Epithelial cell of prostate (primary cell): ENCODE measurements around the gene SLC14A1.

Experiments used
- DNase-seq: peaks from one replicate; pipeline ENCODE4 v3.0.0-alpha.2; 2011; ENCODE audit warnings: low read depth, low spot score
- H3K27ac ChIP-seq: fragments of 450-650 bp; 2 replicates; pipeline ENCODE4 v1.5.1; 2017; ENCODE audit warnings: mild to moderate bottlenecking

SLC14A1 gene

DNA sequence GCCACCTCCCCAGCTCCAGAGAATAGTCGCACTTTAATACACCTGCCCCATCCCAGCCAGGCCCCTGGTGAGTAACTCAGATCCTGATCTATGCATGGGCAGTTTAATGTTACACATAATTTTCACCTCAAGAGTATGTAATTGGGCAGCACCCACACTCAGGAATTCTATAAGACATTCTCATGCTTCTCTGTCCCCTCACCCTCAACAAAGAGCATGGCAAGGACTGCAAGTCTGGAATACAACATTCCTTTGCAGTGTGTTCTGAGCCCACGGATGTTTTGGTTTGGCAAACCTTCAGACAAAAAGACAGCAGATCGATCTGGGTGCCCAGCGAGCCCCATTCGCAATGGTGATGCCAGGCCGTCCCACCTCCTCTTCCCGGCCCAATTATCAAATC, 4.9 kb upstream of the SLC14A1 start:
- no peak for DNase-seq
- no peak overlapping the region for H3K27ac ChIP-seq

DNA sequence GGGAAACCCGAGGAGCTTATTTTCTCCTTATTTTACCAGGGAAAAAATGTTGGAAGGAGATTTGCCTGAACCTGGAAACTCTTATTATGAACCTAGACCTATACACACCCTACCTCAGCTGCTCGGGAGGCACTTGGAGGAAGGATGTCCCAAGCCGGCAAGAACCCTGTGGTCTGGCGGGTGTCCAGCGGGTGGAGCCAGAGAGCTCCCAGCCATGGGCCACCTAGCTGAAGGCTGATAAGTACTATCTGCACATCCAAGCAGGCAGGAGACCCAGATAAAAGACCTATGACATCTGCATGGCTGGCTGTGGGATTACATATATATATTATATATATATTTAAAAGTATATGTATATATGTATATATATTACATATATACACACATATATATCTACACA, 1.1 kb upstream of the SLC14A1 start:
- no peak overlapping the region for H3K27ac ChIP-seq
- DNase-seq = no peak

DNA sequence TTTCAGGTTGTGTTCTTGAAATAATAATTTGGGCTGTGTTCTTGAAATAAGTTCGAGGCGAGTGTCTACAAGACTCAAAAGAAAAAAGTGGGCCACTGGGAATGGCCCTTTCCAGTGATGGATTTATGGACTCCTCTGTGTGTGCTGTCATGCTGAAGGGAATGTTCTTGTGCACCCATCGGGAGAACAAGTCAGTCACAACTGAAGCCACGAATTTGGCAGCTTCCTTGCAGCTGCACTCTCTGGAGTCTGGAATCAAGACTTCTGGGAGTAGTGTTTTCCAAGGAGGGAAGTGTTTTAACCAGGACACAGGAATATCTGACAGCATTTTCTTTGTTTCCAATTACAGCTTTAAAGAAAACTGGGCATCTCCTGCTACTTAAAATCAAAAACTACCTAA, 620 bp downstream of the SLC14A1 start:
- H3K27ac ChIP-seq = peak overlapping the region; percentile 54
- DNase-seq = no peak

DNA sequence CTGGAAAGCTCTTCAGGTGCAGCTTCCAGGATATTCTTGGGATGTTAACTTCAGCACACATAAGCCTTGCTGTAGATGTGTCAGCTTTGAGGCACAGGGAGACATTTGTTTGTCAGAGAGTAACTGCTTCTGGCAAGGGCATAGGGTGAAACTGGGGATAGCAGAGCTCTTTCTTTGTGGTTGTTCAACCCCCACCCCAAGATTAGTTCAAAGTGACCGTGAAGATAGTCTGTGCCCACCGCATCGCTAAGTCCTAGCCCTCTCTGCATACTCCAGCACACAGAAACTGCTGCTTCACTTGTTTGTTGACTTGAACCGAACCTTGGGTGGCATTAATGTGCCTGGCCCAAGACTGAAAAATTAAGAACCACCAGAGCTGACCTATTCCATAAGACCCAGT, 1.4 kb downstream of the SLC14A1 start:
- no peak for DNase-seq
- peak overlapping the region; percentile 54 for H3K27ac ChIP-seq

DNA sequence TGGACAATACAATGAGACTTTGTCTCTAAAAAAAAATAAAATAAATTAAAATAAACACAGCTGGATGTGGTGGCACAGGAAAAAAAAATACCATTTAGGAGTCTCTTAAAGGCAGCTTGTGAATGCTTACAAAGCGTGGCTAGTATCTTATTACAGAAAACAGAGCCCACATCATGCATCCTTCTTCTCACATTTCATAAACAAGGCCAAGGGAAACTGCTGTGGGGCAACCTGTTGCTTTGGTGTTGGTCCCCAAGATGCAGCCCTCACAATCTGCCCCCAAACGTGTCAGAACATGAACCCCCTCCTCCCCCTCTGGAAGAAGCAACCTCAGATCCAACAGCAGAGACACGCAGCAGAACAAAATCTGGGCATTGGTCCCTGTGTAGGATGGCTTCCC, 2.6 kb downstream of the SLC14A1 start:
- H3K27ac ChIP-seq = peak overlapping the region; percentile 54
- no peak for DNase-seq

DNA sequence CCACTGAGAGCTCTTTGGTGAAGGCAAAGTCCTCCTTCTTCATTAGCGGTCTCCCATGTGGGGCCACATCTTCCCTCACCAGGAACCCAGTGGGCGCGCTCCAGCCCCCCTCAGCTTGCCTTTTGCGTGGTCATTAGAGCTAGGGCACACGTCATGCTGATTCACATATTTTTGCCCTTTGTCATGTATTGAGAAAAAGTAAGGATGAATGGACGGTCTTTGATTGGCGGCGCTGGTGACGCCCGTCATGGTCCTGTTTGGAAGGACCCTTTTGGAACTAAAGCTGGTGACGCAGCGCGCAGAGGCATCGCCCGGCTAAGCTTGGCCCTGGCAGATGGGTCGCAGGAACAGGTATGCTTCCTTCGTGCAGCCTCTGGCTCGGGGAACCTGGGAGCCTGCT, 3.1 kb downstream of the SLC14A1 start:
- no peak for DNase-seq
- peak overlapping the region; percentile 54 for H3K27ac ChIP-seq

DNA sequence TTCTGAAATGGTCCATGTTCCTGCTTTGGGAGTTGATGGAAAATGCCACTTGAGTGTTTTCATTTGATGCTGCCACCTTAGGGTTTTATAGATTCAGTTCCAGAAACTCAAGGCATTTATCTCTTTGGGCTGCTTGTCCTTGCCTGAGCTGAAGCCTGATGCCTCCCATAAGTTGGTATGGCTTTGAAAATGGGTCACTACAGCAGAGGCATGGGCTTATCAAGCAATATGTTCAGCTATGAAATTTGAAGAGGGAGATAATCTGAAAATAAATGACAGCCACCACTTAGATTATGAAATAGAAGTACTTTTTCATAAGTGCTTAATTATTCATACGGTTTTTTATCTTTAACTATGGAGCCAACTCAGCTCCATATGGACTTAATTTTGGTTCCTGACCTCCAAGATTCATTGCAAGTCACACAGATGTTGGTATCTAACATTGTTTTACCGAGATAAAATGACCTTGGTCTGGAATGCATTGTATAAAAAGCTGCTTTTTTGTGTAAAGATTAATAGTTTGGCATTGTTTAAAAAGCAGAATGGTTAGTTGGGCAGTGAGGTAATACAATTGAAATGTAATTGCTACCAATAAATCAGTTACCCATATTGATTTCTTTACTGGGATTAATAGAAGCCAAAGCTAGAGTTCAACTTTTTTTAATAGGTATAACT, 4.5 kb downstream of the SLC14A1 start:
- peak overlapping the region; percentile 54 for H3K27ac ChIP-seq
- DNase-seq = no peak

DNA sequence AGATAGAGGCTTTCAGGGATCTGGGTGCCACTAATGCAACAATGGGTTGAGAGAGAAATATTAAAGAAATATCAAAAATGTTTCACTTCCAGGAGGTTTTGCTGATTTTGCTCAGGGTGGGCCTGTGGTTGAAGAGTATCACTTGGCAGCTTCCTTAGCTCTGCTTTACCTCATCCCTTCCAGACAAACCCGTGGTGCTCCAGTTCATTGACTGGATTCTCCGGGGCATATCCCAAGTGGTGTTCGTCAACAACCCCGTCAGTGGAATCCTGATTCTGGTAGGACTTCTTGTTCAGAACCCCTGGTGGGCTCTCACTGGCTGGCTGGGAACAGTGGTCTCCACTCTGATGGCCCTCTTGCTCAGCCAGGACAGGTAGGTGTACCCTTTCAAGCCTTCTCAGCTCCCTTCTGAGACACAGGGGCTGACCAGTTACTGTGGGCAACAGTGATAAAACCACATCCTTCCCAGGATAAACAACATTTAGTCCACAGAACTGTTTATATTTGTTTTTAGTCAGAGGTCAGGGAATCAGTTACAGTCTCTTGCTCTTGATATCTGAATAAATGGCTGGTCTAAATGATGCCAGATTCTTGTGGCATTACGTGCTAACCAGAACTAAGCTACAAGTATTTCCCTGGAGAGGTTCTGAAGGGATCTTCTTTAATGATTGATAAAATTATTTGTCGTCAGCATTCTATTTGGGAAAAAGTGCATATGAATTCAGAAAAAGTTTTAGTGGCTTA, 7.0 kb downstream of the SLC14A1 start:
- no peak for DNase-seq
- peak overlapping the region; percentile 16 for H3K27ac ChIP-seq

DNA sequence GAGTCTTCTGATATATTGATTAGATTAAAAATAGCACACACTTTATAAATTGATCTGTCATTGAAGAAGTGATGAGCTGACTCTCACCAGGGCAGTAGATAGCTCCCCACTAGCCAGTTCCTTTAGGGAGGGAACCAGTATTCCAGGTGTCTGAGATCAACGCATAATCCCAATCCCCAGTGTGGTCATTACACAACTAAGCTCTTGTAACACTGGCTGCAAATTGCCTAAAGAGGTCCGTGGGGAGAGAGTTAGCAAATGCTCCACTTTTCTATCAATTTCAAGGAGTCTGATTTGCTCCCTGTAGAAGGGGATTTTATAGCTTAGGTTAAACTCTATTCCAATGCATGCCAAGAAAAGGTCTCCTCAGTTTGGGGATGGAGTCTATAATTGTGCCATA, 7.7 kb downstream of the SLC14A1 start:
- no peak overlapping the region for H3K27ac ChIP-seq
- DNase-seq = no peak

DNA sequence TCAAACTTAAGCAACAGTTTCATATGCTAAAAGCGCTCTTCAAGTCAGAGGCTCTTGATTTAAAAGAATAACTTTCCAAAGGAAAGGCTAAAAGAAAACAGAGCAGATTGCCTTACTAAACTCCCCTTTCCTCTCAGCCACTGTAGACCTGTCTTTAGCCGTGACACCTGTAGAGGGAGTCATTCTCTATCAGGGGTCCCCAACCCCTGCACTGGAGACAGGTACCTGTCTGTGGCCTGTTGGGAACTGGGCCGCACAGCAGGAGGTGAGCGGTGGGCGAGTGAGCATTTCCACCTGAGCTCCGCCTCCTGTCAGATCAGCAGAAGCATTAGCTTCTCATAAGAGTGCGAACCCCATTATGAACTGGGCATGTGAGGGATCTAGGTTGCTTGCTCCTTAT, 9.6 kb downstream of the SLC14A1 start:
- no peak overlapping the region for H3K27ac ChIP-seq
- DNase-seq = no peak

DNA sequence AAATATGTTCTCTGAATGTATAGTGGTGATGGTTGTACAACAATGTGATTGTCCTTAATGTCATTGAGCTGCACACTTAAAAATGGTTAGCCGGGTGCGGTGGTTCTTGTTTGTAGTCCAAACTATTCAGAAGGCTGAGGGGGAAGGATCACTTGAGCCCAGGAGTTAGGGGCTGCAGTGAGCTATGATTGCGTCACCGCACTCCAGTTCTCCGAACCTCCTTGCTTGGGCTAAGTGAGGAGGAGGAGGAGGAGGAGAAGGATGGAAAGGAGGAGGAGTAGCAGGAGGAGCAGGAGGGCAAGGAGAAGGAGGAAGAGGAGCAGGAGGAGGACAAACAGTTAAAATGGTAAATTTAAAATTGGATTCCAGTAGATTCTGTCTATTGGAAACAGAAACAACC, 10.5 kb downstream of the SLC14A1 start:
- no peak overlapping the region for H3K27ac ChIP-seq
- DNase-seq = no peak

DNA sequence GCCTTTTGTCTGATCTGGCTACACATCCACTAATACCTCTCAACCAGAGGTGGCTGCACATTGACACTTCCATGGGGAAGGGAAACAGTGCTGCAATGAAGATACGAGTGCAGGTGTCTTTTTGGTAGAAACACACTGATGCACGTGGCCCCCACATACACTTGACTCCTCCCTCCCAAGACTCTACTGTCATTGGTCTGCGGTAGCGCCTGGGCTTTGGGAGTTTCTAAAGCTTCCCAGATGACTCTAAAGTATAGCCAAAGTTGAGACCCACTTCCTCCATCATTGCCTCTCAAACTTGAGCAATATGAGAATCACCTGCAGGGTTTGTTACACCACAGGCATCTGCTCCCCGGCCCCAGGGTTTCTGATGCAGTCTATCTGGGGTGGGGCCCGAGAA, 11.0 kb downstream of the SLC14A1 start:
- no peak overlapping the region for H3K27ac ChIP-seq
- DNase-seq = no peak

DNA sequence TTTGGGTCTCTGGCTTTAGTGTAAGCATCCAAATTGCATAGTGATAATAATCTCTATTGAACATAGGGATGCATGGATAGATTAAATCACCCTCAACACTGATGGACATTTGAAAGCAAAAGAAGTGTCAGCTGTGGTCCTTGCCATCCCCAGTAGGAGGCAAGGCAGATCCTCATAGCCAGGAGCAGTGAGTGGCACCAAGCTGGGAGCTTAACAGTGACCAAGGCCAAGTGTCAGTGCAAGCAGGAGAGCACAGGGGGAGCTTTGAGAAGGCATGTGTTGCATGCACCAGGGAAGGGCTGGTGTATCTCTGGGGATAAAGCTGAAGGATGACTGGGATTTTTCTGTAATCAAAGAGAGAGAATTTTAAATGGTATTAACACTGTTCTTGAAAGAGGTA, 14.7 kb downstream of the SLC14A1 start:
- DNase-seq = no peak
- H3K27ac ChIP-seq = no peak overlapping the region

DNA sequence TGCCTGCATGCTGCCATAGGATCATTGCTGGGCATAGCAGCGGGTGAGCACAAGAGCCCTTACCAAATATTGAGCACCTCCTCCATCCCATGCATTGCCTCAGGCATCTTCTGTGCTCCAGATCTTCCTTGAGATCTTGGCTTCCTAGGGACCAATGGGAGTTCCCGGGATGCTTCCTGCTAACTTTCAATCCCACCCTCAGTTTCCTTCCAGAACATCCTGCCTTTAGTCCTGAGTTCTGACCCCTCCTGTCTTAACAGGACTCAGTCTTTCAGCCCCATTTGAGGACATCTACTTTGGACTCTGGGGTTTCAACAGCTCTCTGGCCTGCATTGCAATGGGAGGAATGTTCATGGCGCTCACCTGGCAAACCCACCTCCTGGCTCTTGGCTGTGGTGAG, 15.3 kb downstream of the SLC14A1 start:
- no peak for DNase-seq
- H3K27ac ChIP-seq = no peak overlapping the region

DNA sequence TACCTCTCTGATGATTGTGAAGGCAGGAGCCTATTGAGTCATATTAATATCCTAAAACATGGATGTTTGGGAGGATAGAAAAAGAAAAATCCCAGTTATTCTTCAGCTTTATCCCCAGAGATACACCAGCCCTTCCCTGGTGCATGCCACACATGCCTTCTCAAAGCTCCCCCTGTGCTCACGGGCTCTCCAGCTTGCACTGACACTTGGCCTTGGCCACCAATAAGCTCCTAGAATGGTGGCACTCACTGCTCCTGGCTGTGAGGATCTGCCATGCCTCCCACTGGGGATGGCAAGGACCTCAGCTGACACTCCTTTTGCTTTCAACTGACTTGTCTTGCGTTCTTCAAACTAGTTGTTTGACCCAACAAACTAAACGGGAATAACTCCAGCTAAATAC, 15.9 kb downstream of the SLC14A1 start:
- no peak for DNase-seq

DNA sequence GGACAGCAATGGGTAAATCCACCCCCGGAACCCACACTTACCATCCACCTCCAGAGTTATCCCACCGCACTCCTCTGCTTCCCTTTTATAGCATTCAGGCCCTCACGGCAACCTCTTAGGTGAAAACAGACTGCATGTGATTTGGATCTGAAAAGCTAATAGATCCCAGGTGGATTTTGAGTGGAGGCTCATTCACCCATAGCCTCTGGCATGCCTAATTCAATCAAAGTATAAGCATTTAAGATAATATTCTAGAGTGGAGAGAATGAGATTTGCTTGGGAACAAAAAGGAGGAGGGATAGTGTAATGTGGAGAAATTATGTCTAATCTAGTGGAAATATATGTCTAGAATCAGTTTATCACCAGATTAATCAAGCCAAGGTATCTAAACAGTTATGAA, 17.1 kb downstream of the SLC14A1 start:
- no peak overlapping the region for H3K27ac ChIP-seq
- no peak for DNase-seq

More for the DNA sequence above, 15.9 kb downstream of the SLC14A1 start:
- no peak overlapping the region for H3K27ac ChIP-seq

DNA sequence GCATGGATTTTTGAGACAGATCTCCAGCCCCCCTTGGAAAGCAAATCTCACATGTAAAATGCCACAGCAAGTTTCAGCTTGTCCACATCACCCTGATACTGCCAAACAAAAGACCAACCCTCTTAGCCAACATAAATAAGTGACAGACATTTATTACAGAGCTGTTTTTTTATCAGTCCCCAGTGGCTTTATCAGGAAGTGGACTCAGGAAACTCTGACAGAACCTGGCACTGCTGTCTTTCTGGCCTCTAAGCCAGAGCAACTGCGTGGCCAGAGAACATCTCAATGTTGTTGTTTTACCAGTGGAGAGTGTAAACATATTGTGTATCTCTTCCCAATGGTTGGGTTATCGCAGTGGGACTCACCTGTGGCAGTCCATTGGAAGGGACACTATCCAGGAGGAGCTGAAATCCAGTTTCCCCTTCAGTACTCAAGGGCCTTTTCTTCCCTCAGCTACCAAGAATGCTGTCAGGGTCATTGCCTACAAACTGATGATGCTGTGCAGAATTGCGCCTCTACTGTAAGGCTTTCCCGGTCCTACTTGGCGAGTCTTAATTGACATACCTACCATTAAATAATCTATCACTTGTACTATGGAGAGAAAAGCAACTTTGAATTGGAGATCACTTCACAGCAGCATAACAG, 22.0 kb downstream of the SLC14A1 start:
- DNase-seq = no peak
- H3K27ac ChIP-seq = peak overlapping the region; percentile 22

DNA sequence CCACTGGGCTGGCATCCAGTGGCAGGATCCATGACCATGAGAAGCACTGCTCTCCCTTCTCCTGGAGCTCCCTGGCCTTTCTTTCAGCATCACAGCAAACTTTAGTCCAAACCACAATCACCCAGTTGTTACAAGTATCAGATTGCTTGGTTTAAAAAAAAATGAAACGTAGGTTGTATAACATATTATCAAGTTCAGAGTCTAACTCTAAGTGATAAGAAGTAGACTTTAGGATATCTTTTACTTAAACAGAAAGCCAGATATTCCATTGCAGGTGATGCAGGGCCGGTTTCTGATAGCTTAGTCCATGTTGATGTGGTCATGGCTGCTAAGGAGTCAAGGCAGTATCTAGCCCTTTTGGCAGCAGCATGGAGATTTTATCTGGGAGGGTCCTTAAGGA, 24.5 kb downstream of the SLC14A1 start:
- no peak for DNase-seq

DNA sequence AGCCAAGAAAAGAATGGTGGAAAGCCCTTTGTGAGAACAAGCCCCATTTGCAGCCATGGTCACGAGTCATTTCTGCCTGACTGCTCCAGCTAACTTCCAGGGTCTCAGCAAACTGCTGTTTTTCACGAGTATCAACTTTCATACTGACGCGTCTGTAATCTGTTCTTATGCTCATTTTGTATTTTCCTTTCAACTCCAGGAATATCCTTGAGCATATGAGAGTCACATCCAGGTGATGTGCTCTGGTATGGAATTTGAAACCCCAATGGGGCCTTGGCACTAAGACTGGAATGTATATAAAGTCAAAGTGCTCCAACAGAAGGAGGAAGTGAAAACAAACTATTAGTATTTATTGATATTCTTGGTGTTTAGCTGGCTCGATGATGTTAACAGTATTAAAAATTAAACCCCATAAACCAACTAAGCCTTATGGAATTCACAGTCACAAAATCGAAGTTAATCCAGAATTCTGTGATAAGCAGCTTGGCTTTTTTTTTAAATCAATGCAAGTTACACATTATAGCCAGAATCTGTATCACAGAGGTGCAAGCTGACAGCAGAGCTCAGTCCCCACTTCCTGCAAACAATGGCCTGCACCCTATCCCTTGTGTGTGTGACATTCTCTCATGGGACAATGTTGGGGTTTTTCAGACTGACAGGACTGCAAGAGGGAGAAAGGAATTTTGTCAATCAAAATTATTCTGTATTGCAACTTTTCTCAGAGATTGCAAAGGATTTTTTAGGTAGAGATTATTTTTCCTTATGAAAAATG, 26.1 kb downstream of the SLC14A1 start:
- H3K27ac ChIP-seq = no peak overlapping the region
- no peak for DNase-seq

More for the DNA sequence above, 24.5 kb downstream of the SLC14A1 start:
- H3K27ac ChIP-seq = no peak overlapping the region

DNA sequence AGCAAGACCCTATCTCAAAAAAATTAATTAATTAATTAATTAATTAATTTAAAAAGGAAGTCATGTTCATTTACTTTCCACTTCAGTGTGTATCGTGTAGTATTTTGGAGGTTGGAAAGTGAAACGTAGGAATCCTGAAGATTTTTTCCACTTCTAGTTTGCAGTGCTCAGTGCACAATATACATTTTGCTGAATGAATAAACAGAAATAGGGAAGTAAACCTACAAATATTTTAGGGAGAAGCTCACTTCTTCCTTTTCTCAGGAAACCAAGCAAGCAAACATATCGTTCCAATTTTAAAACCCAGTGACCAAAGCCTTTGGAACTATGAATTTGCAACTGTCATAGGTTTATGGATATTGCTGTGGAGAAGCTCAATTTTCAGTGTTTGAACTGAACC, 27.8 kb downstream of the SLC14A1 start:
- no peak for DNase-seq
- no peak overlapping the region for H3K27ac ChIP-seq

DNA sequence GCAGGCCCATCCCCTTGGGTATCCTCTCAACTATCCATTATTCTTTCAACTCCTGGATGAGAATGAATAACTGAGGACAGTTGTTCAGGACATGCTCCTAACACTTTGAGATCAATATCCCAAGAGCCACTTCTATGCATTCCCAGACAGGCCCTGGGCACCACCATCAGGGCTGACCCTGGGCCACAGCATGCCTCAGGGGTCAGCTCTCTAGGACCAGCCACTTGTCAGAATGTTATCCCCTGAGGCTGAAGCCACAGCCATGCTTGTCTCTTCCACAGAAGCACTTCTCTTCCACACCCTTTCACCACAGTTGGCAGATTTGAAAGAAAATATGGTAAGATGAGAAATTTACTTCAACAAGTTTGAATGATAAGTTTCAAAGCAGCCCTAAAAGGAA, 28.7 kb downstream of the SLC14A1 start:
- H3K27ac ChIP-seq = no peak overlapping the region
- no peak for DNase-seq
